GM12892 (cell line): ENCODE data around the gene KIF26A.

Experiments used
- POLR2A ChIP-seq: IDR thresholded peaks from 2 replicates; pipeline ENCODE4 v1.6.1; 2011; ENCODE audit warnings: low read depth, low read length, control low read depth
- POLR2AphosphoS5 ChIP-seq: IDR thresholded peaks from 2 replicates; pipeline ENCODE4 v1.6.1; 2011; ENCODE audit warnings: low read depth, low read length, control low read depth
- TAF1 ChIP-seq: IDR thresholded peaks from 2 replicates; pipeline ENCODE4 v1.6.1; 2011; ENCODE audit warnings: low read depth, mild to moderate bottlenecking, control low read depth, low read length, borderline replicate concordance

DNA sequence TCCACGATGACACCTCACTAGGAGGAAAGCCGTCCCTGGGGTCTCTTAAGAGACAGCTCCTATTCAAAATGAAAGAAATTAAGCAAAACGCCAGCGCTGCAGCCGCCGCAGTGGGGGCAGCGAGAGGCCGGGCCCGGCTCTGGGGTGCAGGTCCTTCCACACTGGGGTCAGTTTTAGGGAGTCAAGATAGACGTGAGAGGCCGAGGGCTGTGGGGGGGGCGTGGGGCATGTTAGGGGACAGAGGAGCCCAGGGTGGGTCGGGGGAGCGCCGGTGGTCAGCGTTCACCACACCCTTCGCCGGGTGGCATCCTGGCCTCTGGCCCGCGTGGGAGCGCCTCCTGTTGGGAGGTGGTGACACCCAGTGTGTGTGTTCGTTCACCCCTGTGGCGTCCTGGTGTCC, 25.7 kb downstream of the KIF26A start:
- no peak for TF ChIP-seq POLR2AphosphoS5
- TF ChIP-seq POLR2A = no peak
- TF ChIP-seq TAF1 = no peak
